Heart right ventricle (tissue), 16 donors: ENCODE results near the gene GLCE. TPM values are rescaled to one million over a fixed set of nuclear protein-coding genes. Genes with fewer than 3 reads are reported as not detected.

Experiments used
- ATAC-seq, 8 donors: fragments of 200-7000 bp; cut with Tn5 transposase; one replicate each; pipeline ENCODE4 v1.9.1; 2020; ENCODE audit warnings: mild to moderate bottlenecking in 8 of 8, moderate library complexity in 8 of 8, moderate number of reproducible peaks in 1 of 8
- DNase-seq, 2 donors: peaks; one replicate each; pipeline ENCODE4 v3.0.0-alpha.2; 2020
- H3K27ac ChIP-seq, 10 donors: fragments of 200-600 bp; sonication (generic) in 2 of 10; one replicate each; pipeline versions ENCODE4 v1.5.0 to v1.8.0; 2020 to 2022; ENCODE audit warnings: mild to moderate bottlenecking in 3 of 10
- H3K27me3 ChIP-seq, 7 donors: fragments of 200-600 bp; one replicate each; pipeline ENCODE4 v1.8.0; 2021 to 2022; ENCODE audit warnings: mild to moderate bottlenecking in 2 of 7
- H3K36me3 ChIP-seq, 9 donors: fragments of 200-600 bp; sonication (generic) in 1 of 9; one replicate each; pipeline versions ENCODE4 v1.5.0 to v1.8.0; 2020 to 2022; ENCODE audit warnings: mild to moderate bottlenecking in 2 of 9
- H3K4me1 ChIP-seq, 9 donors: fragments of 200-600 bp; sonication (generic) in 1 of 9; one replicate each; pipeline versions ENCODE4 v1.5.0 to v1.8.0; 2020 to 2022; ENCODE audit warnings: mild to moderate bottlenecking in 4 of 9
- H3K4me3 ChIP-seq, 10 donors: fragments of 200-600 bp; sonication (generic) in 2 of 10; one replicate each; pipeline versions ENCODE4 v1.5.0 to v1.8.0; 2020 to 2022; ENCODE audit warnings: mild to moderate bottlenecking in 7 of 10, moderate library complexity in 2 of 10
- H3K9me3 ChIP-seq, 11 donors: fragments of 200-600 bp in 10 of 11; sonication (generic) in 2 of 11; one replicate each; pipeline versions ENCODE4 v1.5.0 to v1.8.0; 2013 to 2022; ENCODE audit warnings: mild to moderate bottlenecking in 2 of 11, control low read depth in 1 of 11, moderate library complexity in 1 of 11
- CTCF ChIP-seq, 9 donors: fragments of 200-600 bp; sonication (generic) in 2 of 9; IDR thresholded peaks; one replicate each; pipeline versions ENCODE4 v1.5.0 to v1.8.0; 2021 to 2022; ENCODE audit warnings: antibody characterized with exemption in 9 of 9, mild to moderate bottlenecking in 5 of 9, moderate library complexity in 1 of 9
- WGBS, 2 donors: extraction: QIAGEN DNeasy Blood & Tissue Kit; methylation state at CpG; one replicate each; pipeline ENCODE4 v1.1.7; 2013; ENCODE audit warnings: inconsistent platforms in 1 of 2; 5-methylcytosine and 5-hydroxymethylcytosine counted together
- intact Hi-C, 10 donors: fragments of 100-400 bp; cut with DNase I; formaldehyde crosslinking; loops; one replicate each; pipeline versions ENCODE4 v1.11.1 to v1.14.2; 2022
- polyA plus RNA-seq, 2 donors: library from polyadenylated mRNA; stranded (reverse); fragments of 200-250 nt; gene quantifications; one replicate each; pipeline ENCODE4 v1.2.3, GENCODE V29; 2013
- total RNA-seq, 10 donors: library from RNA; stranded (reverse); fragmentation: NEBNext Ultra II Directional in 3 of 10; extraction: Animal tissue kit (Norgen Biotek cat#: 25700) in 3 of 10; gene quantifications; one replicate each; pipeline versions ENCODE4 v1.2.1 to v1.2.4, GENCODE V29; 2021 to 2023
- donor health status: Arrhythmogenic right ventricular cardiomyopathy.
- donor health status: ischemic (EF 13 %, LVEDD 7.1; RV severe dilation, severe dysfunction).
- donor health status: healthy with polysubstance abuse.
- donor health status: DM: no; HTN: yes; CAD: no.
- donor health status: DM: no; HTN: no; CAD: no.
- donor health status: ischemic (EF 25% LVEDD 6.9; RV normal size, moderate dysfunction).
- donor health status: ischemic (EF 25% LVEDD 5.7; RV mildly dilated, moderate dysfunction).
- donor health status: healthy.
- donor health status: DM: yes; HTN: yes; CAD: no.
- donor health status: Ischemic cardiomyopathy.
- donor health status: ischemic (EF 35%, LVEDD 5.7; RV mildly dilated, moderate dysfunction).
- donor health status: nonischemic (EF 11% LVEDD 7.7; RV severe dilation, severe dysfunction).
- donor health status: DM: yes; HTN: yes; CAD: no.
- donor health status: PGD.
- donor health status: ischemic (EF 29% LVEDD 5.4; RV normal size, mild dysfunction).
- donor health status: nonischemic (EF 23%, LVEDD 6.1; RV moderate dilation, normal function).

The GLCE gene
- total and polyA plus RNA-seq, 12 donors, result 5.4 to 13.3 (median 7.5) TPM

GRCh38 chr15:69146724-69147435 is 13.6 kb upstream of the GLCE start:
- no peak overlapping the region for H3K4me3 ChIP-seq
- ATAC-seq (no peak), DNase-seq (no peak)
- intact Hi-C loops, result no loop called here
- H3K27me3 ChIP-seq, result peaks cover 0 to 38% (median 3%) of the 10 kb centered on the region in 7 donors
- no peaks in the 10 kb centered on the region for H3K4me1 ChIP-seq
- H3K36me3 ChIP-seq, result no peaks in the 10 kb centered on the region
- 96% methylated on average over 9 of the region's 9 CpGs for WGBS, 2 donors
- H3K9me3 ChIP-seq, result no peaks in the 10 kb centered on the region
- no peak for TF ChIP-seq CTCF (IDR thresholded peaks at IDR 0.05)
- H3K27ac ChIP-seq, result no peak overlapping the region

- TF ChIP-seq CTCF (IDR thresholded peaks at IDR 0.05), result no peak
- intact Hi-C loops, result no loop called here
- ATAC-seq, result no peak
Measured at GRCh38 chr15:69148465-69148864, 12.0 kb upstream of the GLCE start.

GRCh38 chr15:69149163-69149562 is 11.3 kb upstream of the GLCE start:
- Histone ChIP-seq H3K27me3 (peaks cover 0 to 38% (median 2%) of the 10 kb centered on the region in 7 donors), H3K4me1 (peaks cover 0 to 3% (median 0%) of the 10 kb centered on the region in 9 donors), H3K27ac (no peak overlapping the region), H3K9me3 (no peaks in the 10 kb centered on the region), H3K4me3 (no peak overlapping the region), H3K36me3 (no peaks in the 10 kb centered on the region)
- intact Hi-C loops, result no loop called here
- DNase-seq (no peak), ATAC-seq (no peak)
- no peak for TF ChIP-seq CTCF (IDR thresholded peaks at IDR 0.05)
- 79 to 86% methylated on average over 2 of the region's 2 CpGs for WGBS, 2 donors

More at GRCh38 chr15:69148465-69148864, 12.0 kb upstream of the GLCE start:
- DNase-seq, result no peak
- no peak overlapping the region for H3K4me3 ChIP-seq
- H3K4me1 ChIP-seq, result no peaks in the 10 kb centered on the region
- H3K27me3 ChIP-seq, result peaks cover 0 to 38% (median 3%) of the 10 kb centered on the region in 7 donors
- no peaks in the 10 kb centered on the region for H3K9me3 ChIP-seq
- no peak overlapping the region for H3K27ac ChIP-seq
- 67 to 94% methylated on average over 1 of the region's 1 CpG for WGBS, 2 donors
- H3K36me3 ChIP-seq, result no peaks in the 10 kb centered on the region

- 68 to 90% methylated on average over 2 of the region's 2 CpGs for WGBS, 2 donors
- Histone ChIP-seq H3K9me3 (no peaks in the 10 kb centered on the region), H3K27me3 (peaks cover 0 to 34% (median 0%) of the 10 kb centered on the region in 7 donors), H3K27ac (no peak overlapping the region), H3K4me1 (peaks cover 0 to 9% (median 0%) of the 10 kb centered on the region in 9 donors), H3K4me3 (no peak overlapping the region), H3K36me3 (no peaks in the 10 kb centered on the region)
- DNase-seq, result no peak
- intact Hi-C loops, result loop anchor here in 3 of 10 donors (10.0 kb wide), 3 partner anchors 65 to 245 kb away; no protein-coding TSS in a partner anchor
- no peak for ATAC-seq
- TF ChIP-seq CTCF (IDR thresholded peaks at IDR 0.05), result no peak
Measured at GRCh38 chr15:69149803-69150202, 10.6 kb upstream of the GLCE start.
